ENCODE measurements around the gene FXYD4.

Gene FXYD4

GRCh38 chr10:43380610-43381222, 9.3 kb downstream of the FXYD4 start:
- Histone ChIP-seq H3K9ac (ENCODE audit: low read depth, low read length) (no peak overlapping the region), H3K9me3 (ENCODE audit: control insufficient read depth, insufficient read depth, low read length) (no peaks in the 10 kb centered on the region), H3K36me3 (ENCODE audit: control insufficient read depth, insufficient read depth, low read length) (no peaks in the 10 kb centered on the region), H3K4me1 (ENCODE audit: control insufficient read depth, insufficient read depth, low read length) (peaks cover 9% of the 10 kb centered on the region), H3K27me3 (ENCODE audit: control insufficient read depth, insufficient read depth, low read length) (no peaks in the 10 kb centered on the region), H3K4me3 (ENCODE audit: low read depth, low read length) (no peak overlapping the region)

- H3K36me3 ChIP-seq (ENCODE audit: control insufficient read depth, insufficient read depth, low read length): peaks cover 21% of the 10 kb centered on the region
- no peaks in the 10 kb centered on the region for H3K4me1 ChIP-seq (ENCODE audit: control insufficient read depth, insufficient read depth, low read length)
- no peak overlapping the region for H3K9ac ChIP-seq (ENCODE audit: low read depth, low read length)
- H3K4me3 ChIP-seq (ENCODE audit: low read depth, low read length): no peak overlapping the region
- H3K9me3 ChIP-seq (ENCODE audit: control insufficient read depth, insufficient read depth, low read length): no peaks in the 10 kb centered on the region
- H3K27me3 ChIP-seq (ENCODE audit: control insufficient read depth, insufficient read depth, low read length): no peaks in the 10 kb centered on the region
Observed at GRCh38 chr10:43383204-43383971, 12.0 kb downstream of the FXYD4 start.

- Histone ChIP-seq H3K4me3 (ENCODE audit: low read depth, low read length) (no peak overlapping the region), H3K27me3 (ENCODE audit: control insufficient read depth, insufficient read depth, low read length) (no peaks in the 10 kb centered on the region), H3K9ac (ENCODE audit: low read depth, low read length) (peak overlapping the region; percentile 1), H3K36me3 (ENCODE audit: control insufficient read depth, insufficient read depth, low read length) (peaks cover 23% of the 10 kb centered on the region), H3K4me1 (ENCODE audit: control insufficient read depth, insufficient read depth, low read length) (no peaks in the 10 kb centered on the region), H3K9me3 (ENCODE audit: control insufficient read depth, insufficient read depth, low read length) (no peaks in the 10 kb centered on the region)
Observed at GRCh38 chr10:43384252-43385221, 13.1 kb downstream of the FXYD4 start.

GRCh38 chr10:43385412-43386004, 14.1 kb downstream of the FXYD4 start:
- Histone ChIP-seq H3K36me3 (ENCODE audit: control insufficient read depth, insufficient read depth, low read length) (peaks cover 32% of the 10 kb centered on the region), H3K27me3 (ENCODE audit: control insufficient read depth, insufficient read depth, low read length) (no peaks in the 10 kb centered on the region)

GRCh38 chr10:43386549-43386948, 15.1 kb downstream of the FXYD4 start:
- H3K9ac ChIP-seq (ENCODE audit: low read depth, low read length): no peak overlapping the region
- H3K4me3 ChIP-seq (ENCODE audit: low read depth, low read length): no peak overlapping the region
- H3K27me3 ChIP-seq (ENCODE audit: control insufficient read depth, insufficient read depth, low read length): no peaks in the 10 kb centered on the region
- H3K4me1 ChIP-seq (ENCODE audit: control insufficient read depth, insufficient read depth, low read length): no peaks in the 10 kb centered on the region
- H3K9me3 ChIP-seq (ENCODE audit: control insufficient read depth, insufficient read depth, low read length): no peaks in the 10 kb centered on the region
- H3K36me3 ChIP-seq (ENCODE audit: control insufficient read depth, insufficient read depth, low read length): peaks cover 38% of the 10 kb centered on the region

More at GRCh38 chr10:43385412-43386004, 14.1 kb downstream of the FXYD4 start:
- no peaks in the 10 kb centered on the region for H3K9me3 ChIP-seq (ENCODE audit: control insufficient read depth, insufficient read depth, low read length)
- H3K4me1 ChIP-seq (ENCODE audit: control insufficient read depth, insufficient read depth, low read length): no peaks in the 10 kb centered on the region
- H3K4me3 ChIP-seq (ENCODE audit: low read depth, low read length): no peak overlapping the region
- H3K9ac ChIP-seq (ENCODE audit: low read depth, low read length): no peak overlapping the region

- Histone ChIP-seq H3K9ac (ENCODE audit: low read depth, low read length) (no peak overlapping the region), H3K36me3 (ENCODE audit: control insufficient read depth, insufficient read depth, low read length) (peaks cover 43% of the 10 kb centered on the region), H3K4me3 (ENCODE audit: low read depth, low read length) (no peak overlapping the region), H3K4me1 (ENCODE audit: control insufficient read depth, insufficient read depth, low read length) (no peaks in the 10 kb centered on the region), H3K27me3 (ENCODE audit: control insufficient read depth, insufficient read depth, low read length) (no peaks in the 10 kb centered on the region), H3K9me3 (ENCODE audit: control insufficient read depth, insufficient read depth, low read length) (no peaks in the 10 kb centered on the region)
Observed at GRCh38 chr10:43386981-43387677, 15.7 kb downstream of the FXYD4 start.

GRCh38 chr10:43387678-43388032, 16.2 kb downstream of the FXYD4 start:
- Histone ChIP-seq H3K4me3 (ENCODE audit: low read depth, low read length) (no peak overlapping the region), H3K9ac (ENCODE audit: low read depth, low read length) (no peak overlapping the region), H3K4me1 (ENCODE audit: control insufficient read depth, insufficient read depth, low read length) (no peaks in the 10 kb centered on the region), H3K9me3 (ENCODE audit: control insufficient read depth, insufficient read depth, low read length) (no peaks in the 10 kb centered on the region), H3K27me3 (ENCODE audit: control insufficient read depth, insufficient read depth, low read length) (no peaks in the 10 kb centered on the region), H3K36me3 (ENCODE audit: control insufficient read depth, insufficient read depth, low read length) (peaks cover 48% of the 10 kb centered on the region)

GRCh38 chr10:43389867-43390266, 18.4 kb downstream of the FXYD4 start:
- H3K9ac ChIP-seq (ENCODE audit: low read depth, low read length): no peak overlapping the region
- no peaks in the 10 kb centered on the region for H3K27me3 ChIP-seq (ENCODE audit: control insufficient read depth, insufficient read depth, low read length)

GRCh38 chr10:43390333-43390732, 18.9 kb downstream of the FXYD4 start:
- Histone ChIP-seq H3K4me1 (ENCODE audit: control insufficient read depth, insufficient read depth, low read length) (peaks cover 11% of the 10 kb centered on the region), H3K36me3 (ENCODE audit: control insufficient read depth, insufficient read depth, low read length) (peaks cover 64% of the 10 kb centered on the region), H3K27me3 (ENCODE audit: control insufficient read depth, insufficient read depth, low read length) (no peaks in the 10 kb centered on the region), H3K4me3 (ENCODE audit: low read depth, low read length) (no peak overlapping the region), H3K9me3 (ENCODE audit: control insufficient read depth, insufficient read depth, low read length) (no peaks in the 10 kb centered on the region), H3K9ac (ENCODE audit: low read depth, low read length) (no peak overlapping the region)

More at GRCh38 chr10:43389867-43390266, 18.4 kb downstream of the FXYD4 start:
- Histone ChIP-seq H3K4me1 (ENCODE audit: control insufficient read depth, insufficient read depth, low read length) (peaks cover 11% of the 10 kb centered on the region), H3K9me3 (ENCODE audit: control insufficient read depth, insufficient read depth, low read length) (no peaks in the 10 kb centered on the region), H3K4me3 (ENCODE audit: low read depth, low read length) (no peak overlapping the region), H3K36me3 (ENCODE audit: control insufficient read depth, insufficient read depth, low read length) (peaks cover 64% of the 10 kb centered on the region)

GRCh38 chr10:43390759-43391158, 19.3 kb downstream of the FXYD4 start:
- H3K4me3 ChIP-seq (ENCODE audit: low read depth, low read length): no peak overlapping the region
- peaks cover 11% of the 10 kb centered on the region for H3K4me1 ChIP-seq (ENCODE audit: control insufficient read depth, insufficient read depth, low read length)
- peaks cover 64% of the 10 kb centered on the region for H3K36me3 ChIP-seq (ENCODE audit: control insufficient read depth, insufficient read depth, low read length)
- no peaks in the 10 kb centered on the region for H3K9me3 ChIP-seq (ENCODE audit: control insufficient read depth, insufficient read depth, low read length)
- no peaks in the 10 kb centered on the region for H3K27me3 ChIP-seq (ENCODE audit: control insufficient read depth, insufficient read depth, low read length)
- no peak overlapping the region for H3K9ac ChIP-seq (ENCODE audit: low read depth, low read length)

- Histone ChIP-seq H3K4me3 (ENCODE audit: low read depth, low read length) (no peak overlapping the region), H3K27me3 (ENCODE audit: control insufficient read depth, insufficient read depth, low read length) (no peaks in the 10 kb centered on the region), H3K9ac (ENCODE audit: low read depth, low read length) (no peak overlapping the region), H3K36me3 (ENCODE audit: control insufficient read depth, insufficient read depth, low read length) (peaks cover 62% of the 10 kb centered on the region), H3K9me3 (ENCODE audit: control insufficient read depth, insufficient read depth, low read length) (no peaks in the 10 kb centered on the region), H3K4me1 (ENCODE audit: control insufficient read depth, insufficient read depth, low read length) (peaks cover 11% of the 10 kb centered on the region)
Observed at GRCh38 chr10:43391496-43391895, 20.1 kb downstream of the FXYD4 start.
